A673 (cell line): ENCODE results near the gene ZSCAN21.

Experiments used
- CTCF ChIP-seq: fragments of 300-800, 200-600 bp; sonication (generic); conservative IDR thresholded peaks from 2 replicates; pipeline ENCODE4 v1.5.1; 2017; ENCODE audit warnings: low read depth, mild to moderate bottlenecking, antibody characterized with exemption, low read length, moderate library complexity, mixed read lengths
- EZH2 ChIP-seq: fragments of 200-600 bp; sonication (generic); IDR thresholded peaks from 2 replicates; pipeline ENCODE4 v1.6.1; 2017; ENCODE audit warnings: borderline replicate concordance, low read depth, mild to moderate bottlenecking, mixed read lengths, antibody characterized with exemption, low read length; ENCODE audit not compliant: poor library complexity, severe bottlenecking

- TF ChIP-seq CTCF (no peak), EZH2 (no peak)
Measured at GRCh38 chr7:100000239-100000638, 49.3 kb upstream of the ZSCAN21 start.
